GM19240 (cell line): Measurements from ENCODE around the gene FGF9.

Experiments used
- DNase-seq: peaks from one replicate; pipeline ENCODE4 v3.0.0; 2011; ENCODE audit warnings: low spot score; ENCODE audit not compliant: insufficient read length

FGF9 gene

DNA sequence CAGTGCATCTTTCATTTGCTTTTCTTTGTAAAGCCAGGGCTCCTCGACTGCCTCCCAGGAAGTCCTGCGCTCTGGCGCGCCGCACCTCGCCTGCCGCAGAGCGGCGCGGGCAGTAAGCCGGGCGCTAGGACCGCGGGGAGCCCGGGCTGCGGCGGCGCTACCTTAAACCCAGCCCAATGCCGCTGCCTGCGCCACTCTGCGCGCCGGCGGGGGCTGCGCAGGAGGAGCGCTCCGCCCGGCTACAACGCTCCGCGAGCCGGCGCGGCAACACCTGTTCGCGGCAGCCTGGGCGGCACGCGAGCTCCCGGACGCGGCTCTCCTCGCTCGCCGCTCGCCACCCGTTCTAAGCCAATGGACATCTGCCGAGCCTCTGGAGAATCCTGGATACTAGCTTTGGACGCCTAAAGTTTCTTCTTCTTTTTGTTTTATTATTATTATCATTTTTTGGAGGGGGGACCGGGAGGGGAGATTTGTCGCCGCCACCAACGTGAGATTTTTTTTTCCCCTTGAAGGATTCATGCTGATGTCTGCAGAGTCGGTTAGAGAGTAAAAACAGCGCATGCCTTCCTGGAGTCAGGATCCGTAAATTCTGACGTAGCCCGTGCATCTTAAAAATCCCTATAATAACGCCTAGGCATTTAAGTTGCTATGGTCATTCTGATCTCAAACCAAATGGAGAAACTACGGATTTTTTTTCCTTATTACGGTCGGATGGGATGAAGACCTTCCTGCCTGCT, at the start of gene FGF9:
Gene FGF9, plus strand, starts transcription at position 191 of the 737 bp plus-strand sequence. CDS start 840 bp downstream, outside the sequence.
- peak; percentile 81 for DNase-seq

DNA sequence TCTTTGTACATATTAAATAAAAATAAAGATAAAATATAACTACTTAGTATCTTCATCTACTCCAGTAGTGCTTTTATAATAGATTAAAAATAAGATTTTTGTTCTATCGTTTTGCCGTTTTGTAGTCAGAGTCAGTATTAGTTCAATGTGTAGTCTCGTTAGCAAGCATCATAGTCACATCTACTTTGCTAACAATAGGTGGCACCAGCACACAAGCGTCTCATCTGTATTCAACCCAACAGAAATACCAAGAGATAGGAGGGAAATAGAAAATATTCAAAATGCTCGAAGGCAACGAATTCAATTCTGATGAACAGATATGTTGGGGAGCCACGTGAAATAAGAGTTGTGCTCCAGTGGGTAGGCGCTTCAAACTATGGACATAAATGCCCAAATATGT, 45.5 kb upstream of the FGF9 start:
- DNase-seq = no peak

DNA sequence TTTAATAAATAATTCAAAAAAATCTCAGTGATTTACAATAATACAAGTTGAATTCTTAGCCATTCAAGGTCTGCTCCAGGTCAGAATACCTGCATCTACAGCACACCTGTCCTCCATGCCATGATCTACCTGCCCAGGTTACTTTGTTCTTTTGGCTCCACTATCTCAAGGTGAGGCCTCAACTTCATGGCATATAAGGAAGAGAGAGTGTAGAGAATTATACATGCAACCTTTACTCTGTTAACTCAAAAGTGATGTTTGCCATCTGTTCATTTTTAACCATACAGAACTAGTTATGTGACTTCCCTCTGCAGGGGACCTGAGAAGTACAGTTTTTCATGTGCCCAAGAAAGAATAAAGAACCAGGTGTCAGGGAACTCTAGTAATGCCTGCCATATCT, 38.7 kb upstream of the FGF9 start:
- DNase-seq = no peak

DNA sequence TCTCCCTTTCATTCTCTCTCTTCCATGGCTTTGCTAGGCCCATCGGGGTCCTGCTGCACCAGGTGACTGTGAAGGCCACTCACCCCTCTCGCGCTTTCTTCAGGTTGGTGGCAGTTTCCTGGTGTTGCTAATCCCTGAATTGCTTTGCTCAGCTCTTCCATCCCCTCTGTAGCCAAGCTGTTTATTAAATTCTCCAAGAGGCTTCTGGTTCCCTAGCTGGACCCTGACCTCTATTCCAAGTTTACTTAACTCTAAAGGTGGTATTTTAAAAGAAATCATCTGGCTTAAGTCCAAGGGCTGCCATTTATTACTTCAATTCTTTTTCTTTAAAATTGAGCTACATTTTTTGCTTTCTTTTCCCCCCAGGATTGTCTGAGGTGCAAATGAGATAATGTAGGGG, 34.2 kb upstream of the FGF9 start:
- no peak for DNase-seq

DNA sequence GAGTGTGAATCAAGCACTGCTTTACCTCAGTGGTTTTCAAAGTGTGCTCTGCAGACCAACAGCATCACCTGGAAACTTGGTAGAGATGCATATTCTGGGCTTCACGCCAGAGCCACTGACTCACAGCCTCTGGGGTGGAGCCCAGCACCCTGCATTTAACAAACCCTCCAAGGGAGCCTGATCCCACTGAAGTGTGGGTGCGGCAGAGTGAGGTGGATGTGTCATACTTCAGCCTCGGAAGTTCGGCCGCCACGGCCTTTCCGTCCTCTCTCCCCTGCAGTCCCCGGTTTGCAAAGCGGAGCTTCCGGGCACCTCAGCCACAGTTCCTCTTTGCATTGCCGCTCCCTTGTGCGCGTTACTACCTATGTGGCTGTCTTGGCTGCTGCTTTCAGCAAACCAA, 33.6 kb upstream of the FGF9 start:
- no peak for DNase-seq

DNA sequence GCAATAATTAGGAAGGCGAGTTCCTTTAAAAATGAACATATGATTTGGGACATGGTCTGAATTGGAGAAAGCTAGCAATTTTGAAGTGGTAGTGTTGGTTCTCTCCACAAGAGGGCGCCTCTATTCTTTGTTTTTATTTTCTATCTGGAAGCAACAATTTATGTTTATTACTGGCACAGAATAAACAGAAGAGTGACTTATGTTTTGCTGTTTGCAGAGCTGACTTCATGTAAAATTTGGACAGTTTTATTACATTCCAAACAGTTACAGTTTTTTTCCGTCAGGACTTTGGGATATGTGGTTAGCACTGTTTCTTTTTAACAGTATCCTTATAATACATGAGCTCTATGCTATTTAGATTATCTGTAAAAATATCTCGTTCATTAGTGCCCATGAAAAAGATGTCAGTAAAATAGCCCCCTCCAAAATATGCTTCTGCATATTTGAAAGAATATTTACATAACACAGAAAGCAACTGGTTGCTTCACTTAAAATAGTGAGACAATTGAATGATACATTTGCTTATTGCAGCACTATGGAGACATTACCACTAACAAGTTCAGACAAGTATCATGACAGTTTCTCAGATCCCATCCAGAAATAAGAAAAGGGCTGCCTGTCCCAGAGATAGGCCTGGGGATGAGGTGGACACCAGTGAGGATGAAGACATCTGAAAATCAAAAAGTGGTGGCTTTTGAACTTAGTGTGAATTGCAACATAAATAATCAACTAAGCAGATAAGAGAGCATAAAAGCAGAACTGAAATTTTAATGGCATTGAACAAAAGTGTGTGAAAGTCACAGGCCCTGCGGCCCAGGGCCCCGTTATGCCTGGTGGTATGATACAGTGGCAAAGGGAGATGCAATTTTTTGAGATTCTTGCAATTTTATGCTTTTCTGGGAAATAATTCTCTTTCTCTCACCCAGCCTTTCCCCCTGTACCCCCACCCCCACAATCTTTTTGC, 32.3 kb upstream of the FGF9 start:
- DNase-seq = no peak

DNA sequence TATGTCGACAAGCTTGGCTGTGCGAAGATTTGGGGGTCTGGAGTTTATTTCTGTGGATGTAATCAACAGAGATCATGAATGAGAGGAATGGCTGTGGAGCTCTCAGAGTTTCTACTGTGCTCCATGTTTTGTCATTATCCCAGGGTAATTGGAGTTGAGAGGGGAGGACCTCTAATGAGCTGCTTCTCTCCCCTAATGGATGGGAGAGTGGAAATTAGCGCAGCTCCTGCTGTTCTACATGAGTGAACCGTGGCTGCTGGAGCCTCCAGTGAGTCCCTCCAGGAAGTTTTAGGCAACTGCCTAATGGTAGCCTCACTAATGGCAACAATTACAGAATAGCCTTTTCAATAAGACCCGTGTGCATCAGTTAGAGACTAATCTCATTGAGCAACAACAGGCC, 31.3 kb upstream of the FGF9 start:
- no peak for DNase-seq

DNA sequence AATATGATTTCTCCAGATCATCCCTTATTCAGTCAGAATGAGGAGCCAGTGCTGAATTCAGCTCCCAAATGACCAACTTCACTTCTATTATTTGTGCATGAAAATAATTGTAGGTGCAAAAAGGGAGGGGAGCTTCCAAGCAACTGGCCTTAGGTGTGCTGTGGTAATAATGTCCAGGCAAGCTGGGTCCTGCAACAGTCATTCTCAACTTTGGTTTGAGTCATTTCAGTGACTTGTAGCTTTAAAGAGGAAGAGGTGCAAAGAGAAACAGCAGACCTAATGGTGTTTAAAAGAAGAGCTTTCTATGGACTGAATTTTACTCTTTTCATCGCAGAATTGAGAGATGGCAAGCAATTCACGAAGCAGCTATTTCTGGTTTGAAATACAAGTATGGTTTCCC, 29.2 kb upstream of the FGF9 start:
- no peak for DNase-seq

DNA sequence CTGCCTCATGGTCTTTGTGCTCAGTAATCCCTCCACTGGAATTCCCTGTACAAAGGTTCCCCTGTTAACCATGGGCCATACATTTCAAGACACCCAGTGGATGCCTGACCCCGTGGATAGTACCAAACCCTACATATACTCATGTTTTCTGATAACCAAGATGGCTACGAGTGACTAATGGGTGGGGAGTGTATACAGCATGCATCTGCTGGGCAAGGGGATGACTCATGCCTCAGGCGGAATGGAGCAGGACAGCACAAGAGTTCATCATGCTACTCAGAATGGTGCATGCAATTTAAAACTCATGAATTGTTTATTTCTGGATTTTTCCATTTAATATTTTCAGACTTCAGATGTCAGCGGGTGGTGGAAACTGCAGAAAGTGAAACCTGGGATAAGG, 13.3 kb upstream of the FGF9 start:
- DNase-seq = no peak

DNA sequence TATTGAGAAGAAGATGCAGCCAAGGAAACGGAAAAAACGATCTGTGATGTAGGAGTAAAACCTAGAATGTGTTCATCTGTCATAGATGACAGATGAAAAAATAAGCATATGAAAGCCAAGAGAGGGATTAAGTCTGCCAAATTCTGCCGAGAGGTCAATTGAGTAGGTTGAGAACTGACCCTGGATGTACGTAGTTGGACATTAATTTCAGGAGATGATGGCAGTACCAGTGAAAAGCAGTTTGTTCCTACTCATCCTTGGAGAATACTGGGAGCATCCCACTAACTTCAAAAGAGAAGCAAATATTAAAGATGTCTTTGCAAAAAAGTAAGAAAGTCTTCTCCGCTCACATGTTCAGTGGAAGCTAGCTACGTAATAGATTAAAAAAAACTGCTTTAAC, 11.8 kb upstream of the FGF9 start:
- DNase-seq = no peak

DNA sequence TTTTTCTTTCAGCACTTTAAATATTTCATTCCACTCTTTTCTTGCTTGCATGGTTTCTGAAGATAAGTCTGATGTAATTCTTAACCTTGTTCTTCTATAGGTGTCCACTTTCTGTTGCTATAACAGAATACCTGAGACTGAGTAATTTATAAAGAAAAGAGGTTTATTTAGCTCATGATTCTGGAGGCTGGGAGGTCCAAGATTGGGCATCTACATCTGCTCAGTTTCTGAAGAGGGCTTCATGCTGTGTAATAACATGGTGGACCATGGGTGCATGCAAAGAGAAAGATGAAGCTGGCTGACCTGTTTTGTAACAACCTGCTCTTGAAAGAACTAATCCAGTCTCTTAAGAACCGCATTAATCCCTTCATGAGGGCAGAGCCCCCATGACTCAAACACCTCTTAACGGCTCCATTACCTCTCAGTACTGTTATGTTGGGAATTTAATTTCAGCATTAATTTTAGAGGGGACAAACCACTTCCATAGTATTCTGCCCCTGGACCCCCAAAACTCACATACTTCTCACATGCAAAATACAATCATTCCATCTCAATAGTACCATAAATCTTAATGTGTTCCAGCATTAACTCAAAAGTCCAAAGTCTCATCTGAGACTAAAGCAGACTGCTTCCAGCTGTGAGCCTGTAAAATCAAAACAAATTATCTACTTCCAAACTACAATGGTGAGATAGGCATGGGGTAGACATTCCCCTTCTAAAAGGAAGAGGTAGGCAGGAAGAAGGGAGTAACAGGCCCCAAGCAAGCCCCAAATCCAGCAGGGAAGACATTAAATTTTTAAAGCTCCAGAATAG, 9.6 kb upstream of the FGF9 start:
- DNase-seq = no peak

DNA sequence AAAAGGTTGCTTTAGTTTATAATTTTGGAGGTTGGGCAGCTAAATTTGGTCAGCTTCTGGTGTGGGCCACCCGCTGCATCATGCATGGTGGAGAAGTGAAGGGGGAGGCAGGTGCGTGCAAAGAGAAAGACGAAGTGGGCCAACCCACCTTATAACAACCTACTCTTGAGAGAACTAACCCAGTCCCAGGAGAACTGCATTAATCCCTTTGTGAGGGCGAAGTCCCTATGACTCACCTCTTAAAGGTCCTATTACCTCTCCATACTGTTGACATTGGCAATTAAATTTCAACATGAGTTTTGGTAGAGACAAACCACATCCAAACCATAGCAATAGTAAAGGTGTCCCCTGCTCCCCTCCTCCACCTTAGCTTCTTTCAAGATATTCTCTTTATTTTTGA, 7.7 kb upstream of the FGF9 start:
- DNase-seq = no peak

DNA sequence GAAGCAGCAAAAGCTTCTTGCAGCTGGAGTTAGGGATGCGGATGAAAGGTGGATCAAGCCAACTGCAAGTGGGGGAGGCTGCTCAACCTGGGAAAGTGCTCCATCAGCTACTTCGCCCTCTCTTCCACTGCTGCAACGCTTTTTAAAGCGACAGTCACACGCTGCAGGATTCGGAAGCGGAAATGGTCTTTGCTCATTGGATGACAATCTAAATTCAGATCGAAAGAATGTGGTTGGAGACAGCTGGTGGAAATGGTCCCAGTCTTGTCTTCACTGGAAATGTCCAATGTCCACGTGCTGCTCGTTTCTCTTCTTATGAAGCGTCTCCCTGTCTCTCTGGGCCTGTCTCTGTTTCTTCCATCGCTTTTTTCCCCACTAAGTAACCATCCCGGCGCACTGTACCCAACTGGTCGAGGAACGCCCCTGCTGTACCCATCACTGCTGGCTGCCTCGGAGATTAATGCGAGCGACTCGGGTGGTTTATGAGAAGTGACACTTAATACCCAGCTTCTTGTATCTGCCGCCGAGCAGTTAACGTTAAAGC, 2.1 kb upstream of the FGF9 start:
- no peak for DNase-seq

DNA sequence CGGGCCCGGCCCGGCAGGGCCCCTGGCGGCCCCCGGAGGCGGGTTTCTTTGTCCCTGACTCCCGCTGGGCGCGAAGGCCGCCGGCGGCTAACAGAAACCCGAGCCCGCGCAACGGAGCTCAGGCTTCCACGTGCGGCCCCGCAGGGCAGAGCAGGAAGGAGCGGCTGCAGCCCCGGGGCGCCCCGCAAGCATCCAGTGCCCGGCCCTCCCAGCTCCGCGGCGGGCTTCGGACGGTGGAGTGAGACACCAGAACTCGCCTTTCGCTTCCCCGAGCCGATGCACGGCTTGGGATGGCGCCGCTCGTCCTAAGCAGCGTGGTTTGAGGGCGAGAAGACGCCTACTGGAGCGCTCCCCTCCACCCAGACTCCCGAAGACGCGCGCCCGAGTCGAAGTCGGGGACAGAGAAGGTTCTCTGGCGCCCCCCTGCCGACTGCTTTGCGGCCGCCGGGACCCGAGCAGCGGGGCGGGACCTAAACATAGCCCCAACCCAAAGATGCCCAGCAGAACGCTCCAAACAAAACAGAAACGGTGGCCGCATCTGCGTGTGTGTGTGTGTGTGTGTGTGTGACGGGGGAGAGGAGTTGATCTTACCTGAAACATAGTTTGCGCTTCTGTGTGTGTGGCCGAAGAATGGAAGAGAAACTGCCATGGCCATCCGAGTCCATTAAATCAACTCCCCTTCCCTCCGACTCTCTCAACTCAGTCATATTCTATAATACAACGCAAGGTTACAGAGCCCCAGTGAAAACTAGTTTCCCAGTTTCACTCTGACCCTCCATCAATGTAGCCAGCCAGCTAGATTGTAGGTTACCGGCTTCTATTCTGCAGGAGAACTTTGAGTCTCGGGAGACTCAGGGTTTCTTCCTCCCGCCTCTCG, 629 bp upstream of the FGF9 start:
- DNase-seq = no peak

DNA sequence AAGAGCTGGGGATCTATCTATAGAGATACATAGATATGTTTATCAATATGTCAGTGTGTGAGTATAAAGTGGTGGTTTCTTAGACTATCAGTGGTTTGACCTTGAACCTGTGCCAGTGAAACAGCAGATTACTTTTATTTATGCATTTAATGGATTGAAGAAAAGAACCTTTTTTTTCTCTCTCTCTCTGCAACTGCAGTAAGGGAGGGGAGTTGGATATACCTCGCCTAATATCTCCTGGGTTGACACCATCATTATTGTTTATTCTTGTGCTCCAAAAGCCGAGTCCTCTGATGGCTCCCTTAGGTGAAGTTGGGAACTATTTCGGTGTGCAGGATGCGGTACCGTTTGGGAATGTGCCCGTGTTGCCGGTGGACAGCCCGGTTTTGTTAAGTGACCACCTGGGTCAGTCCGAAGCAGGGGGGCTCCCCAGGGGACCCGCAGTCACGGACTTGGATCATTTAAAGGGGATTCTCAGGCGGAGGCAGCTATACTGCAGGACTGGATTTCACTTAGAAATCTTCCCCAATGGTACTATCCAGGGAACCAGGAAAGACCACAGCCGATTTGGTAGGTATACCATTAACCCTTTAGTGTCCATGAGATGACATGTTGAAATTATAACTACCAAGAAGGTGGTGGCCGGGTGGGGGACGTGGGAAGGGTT, 880 bp downstream of the FGF9 start:
- DNase-seq = no peak

DNA sequence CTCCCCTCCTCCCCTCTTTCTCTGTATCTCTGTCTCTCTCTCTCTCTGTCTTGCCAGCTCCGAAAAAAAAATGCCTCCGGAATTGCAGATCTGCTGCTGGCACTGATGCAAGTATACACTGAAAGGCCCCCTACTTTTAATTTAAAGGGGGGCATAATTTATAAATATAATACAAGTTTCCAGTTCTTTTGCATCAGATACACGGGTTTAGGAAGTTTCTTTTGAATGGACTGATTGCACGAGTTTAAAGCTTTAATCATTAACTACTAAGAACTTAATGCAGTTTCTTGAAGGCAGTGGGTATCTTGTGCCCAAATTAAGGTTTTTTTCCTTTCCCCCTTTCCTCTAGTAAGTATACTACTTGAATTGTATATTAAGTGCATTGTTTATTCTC, 1.4 kb downstream of the FGF9 start:
- DNase-seq = no peak

DNA sequence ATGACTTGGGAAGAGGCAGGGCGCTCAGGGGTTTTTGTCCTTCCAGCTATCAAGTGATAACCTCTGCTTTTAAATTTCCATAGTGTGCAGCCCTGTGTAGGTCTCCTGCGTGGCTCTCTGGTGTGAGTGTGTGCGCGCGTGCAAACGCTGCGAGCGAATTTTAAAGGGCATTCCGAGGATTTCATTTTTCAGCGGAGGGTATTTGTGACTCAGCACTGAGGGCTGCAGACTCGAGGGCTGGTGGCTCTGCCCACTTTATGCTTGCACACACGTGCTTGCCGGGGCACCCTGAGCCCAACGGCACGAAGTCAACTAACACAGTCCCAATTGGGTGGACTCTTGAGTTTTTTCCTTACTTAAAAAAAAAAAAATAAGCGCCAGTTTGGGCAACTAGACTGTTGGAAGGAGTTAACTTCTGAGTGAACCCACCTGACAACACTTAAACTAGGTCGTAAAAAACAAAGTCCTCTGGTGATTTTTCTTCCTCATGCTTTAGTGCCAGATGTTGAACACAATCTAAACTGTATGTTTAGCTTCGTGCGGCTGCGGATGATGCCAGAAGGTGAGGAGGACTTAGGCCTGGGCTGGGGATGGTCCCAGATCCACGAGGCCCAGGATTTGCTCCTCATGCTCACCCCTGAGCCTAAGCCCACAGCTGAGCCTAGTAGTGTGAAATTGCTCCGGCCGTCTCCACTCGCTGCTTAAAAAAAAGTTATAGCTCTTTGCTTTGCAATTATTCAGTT, 2.1 kb downstream of the FGF9 start:
- DNase-seq = no peak

DNA sequence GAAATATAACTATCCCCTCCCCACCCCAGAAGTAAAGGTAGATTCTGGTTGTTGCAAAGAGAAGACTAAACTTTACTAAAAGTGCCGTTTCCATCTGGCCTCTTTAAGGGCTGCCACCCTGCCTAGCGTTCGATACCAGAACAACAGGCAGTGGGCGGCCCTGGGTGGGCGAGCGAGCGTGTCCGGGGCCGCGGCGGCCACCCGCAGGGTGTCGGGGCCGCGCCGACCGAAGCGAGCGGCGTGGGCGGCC, 2.6 kb downstream of the FGF9 start:
- DNase-seq = no peak

DNA sequence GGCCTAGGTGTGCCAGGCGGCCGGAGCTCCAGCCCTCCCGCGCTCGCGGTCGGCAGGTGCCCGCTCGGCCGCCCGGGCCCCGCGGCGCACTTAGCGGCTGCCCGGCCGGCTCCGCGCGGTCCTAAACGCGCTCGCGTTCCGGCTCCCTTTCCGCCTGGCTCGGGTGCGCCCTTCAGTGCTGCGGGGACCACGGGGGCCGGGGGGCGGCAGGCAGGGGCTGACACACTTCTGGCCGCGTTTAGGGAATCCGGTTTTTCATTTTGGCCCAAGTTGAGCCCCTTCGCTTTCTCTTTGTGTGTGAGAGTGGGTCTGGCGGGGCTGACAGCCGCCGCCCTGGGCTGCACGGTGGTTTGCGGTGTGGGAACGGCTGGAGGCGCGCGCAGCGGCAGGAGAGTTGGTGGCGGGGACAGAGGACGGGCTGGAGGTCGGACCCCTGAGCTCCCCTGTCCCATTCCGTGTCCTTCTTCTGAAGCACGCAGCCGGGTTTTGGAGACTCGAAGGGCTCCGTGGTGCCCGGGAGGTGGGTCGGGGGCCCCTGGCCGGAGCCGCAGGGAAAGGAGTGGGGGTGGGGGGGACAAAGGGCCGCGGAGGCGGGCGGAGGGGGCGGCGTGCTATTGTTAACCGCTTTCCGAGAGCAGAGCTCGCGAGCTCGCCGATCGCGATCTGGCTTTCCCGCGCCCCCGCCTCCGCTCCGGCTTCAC, 3.1 kb downstream of the FGF9 start:
- no peak for DNase-seq
